HEK293T (cell line): ENCODE measurements around the gene CCDC38.

ENCODE experiments used
- BHLHE40 ChIP-seq: fragments of 450-650 bp; IDR thresholded peaks from 2 replicates; pipeline ENCODE4 v1.6.1; 2016; ENCODE audit warnings: mild to moderate bottlenecking, moderate library complexity, borderline replicate concordance
- CTBP1 ChIP-seq: fragments of 450-650 bp; IDR thresholded peaks from 2 replicates; pipeline ENCODE4 v1.6.1; 2016; ENCODE audit warnings: borderline replicate concordance
- ELF4 ChIP-seq: fragments of 450-650 bp; IDR thresholded peaks from 2 replicates; pipeline ENCODE4 v1.6.1; 2017; ENCODE audit warnings: antibody characterized with exemption
- FOXA1 ChIP-seq: fragments of 450-650 bp; IDR thresholded peaks from 2 replicates; pipeline ENCODE4 v1.6.1; 2016; ENCODE audit warnings: mild to moderate bottlenecking
- FOXK2 ChIP-seq: fragments of 450-650 bp; IDR thresholded peaks from 2 replicates; pipeline ENCODE4 v1.6.1; 2016; ENCODE audit warnings: mild to moderate bottlenecking
- FOXM1 ChIP-seq: fragments of 450-650 bp; IDR thresholded peaks from 2 replicates; pipeline ENCODE4 v1.6.1; 2017; ENCODE audit warnings: mild to moderate bottlenecking, borderline replicate concordance
- HDGF ChIP-seq: fragments of 450-650 bp; IDR thresholded peaks from 2 replicates; pipeline ENCODE4 v1.6.1; 2017; ENCODE audit warnings: antibody characterized with exemption, borderline replicate concordance
- NFRKB ChIP-seq: fragments of 450-650 bp; IDR thresholded peaks from 2 replicates; pipeline ENCODE4 v1.6.1; 2016; ENCODE audit warnings: mild to moderate bottlenecking, moderate library complexity
- PKNOX1 ChIP-seq: fragments of 450-650 bp; IDR thresholded peaks from 2 replicates; pipeline ENCODE4 v1.6.1; 2016
- SP1 ChIP-seq: fragments of 450-650 bp; IDR thresholded peaks from 2 replicates; pipeline ENCODE4 v1.6.1; 2017
- SUZ12 ChIP-seq: fragments of 450-650 bp; IDR thresholded peaks from 2 replicates; pipeline ENCODE4 v1.6.1; 2016; ENCODE audit warnings: mild to moderate bottlenecking
- TARDBP ChIP-seq: fragments of 450-650 bp; IDR thresholded peaks from 2 replicates; pipeline ENCODE4 v1.6.1; 2016
- ZNF384 ChIP-seq: fragments of 450-650 bp; IDR thresholded peaks from 2 replicates; pipeline ENCODE4 v1.6.1; 2016

GRCh38 chr12:95851606-95852005, 90.8 kb downstream of the CCDC38 start:
- TF ChIP-seq BHLHE40 (no peak), FOXA1 (no peak), PKNOX1 (no peak), ZNF384 (no peak), CTBP1 (no peak), HDGF (no peak), FOXK2 (no peak), SUZ12 (no peak), SP1 (no peak), TARDBP (no peak), ELF4 (no peak), FOXM1 (no peak), NFRKB (no peak)
